K562 (cell line): ENCODE measurements around the gene PLK5. TPM values are rescaled to one million over a fixed set of nuclear protein-coding genes. Genes with fewer than 3 reads are reported as not detected.

Experiments
- FOXM1 ChIP-seq, 2 experiments: fragments of 450-650 bp in 1 of 2; sonication (generic) in 1 of 2; formaldehyde crosslinking in 1 of 2; IDR thresholded peaks; 2 replicates each; pipeline versions ENCODE4 v1.6.1 to v1.9.0; 2017 to 2022; ENCODE audit warnings: low read depth in 2 of 2, mild to moderate bottlenecking in 2 of 2, missing genetic modification reagents in 1 of 2, moderate library complexity in 1 of 2
- GTF2A2 ChIP-seq: IDR thresholded peaks from 2 replicates; pipeline ENCODE4 v1.6.1; 2016; ENCODE audit warnings: mild to moderate bottlenecking, missing genetic modification characterization, missing compliant biosample characterization
- HNRNPL ChIP-seq: fragments of 200-400 bp; formaldehyde crosslinking; IDR thresholded peaks from 2 replicates; pipeline ENCODE4 v1.6.1; 2017; ENCODE audit warnings: low read depth, mild to moderate bottlenecking, low read length
- RBM14 ChIP-seq: fragments of 200-400 bp; formaldehyde crosslinking; IDR thresholded peaks from 2 replicates; pipeline ENCODE4 v1.6.1; 2018; ENCODE audit warnings: low read depth, mild to moderate bottlenecking, low read length, moderate library complexity, borderline replicate concordance; ENCODE audit not compliant: insufficient read depth
- RBM34 ChIP-seq: fragments of 200-400 bp; formaldehyde crosslinking; IDR thresholded peaks from 2 replicates; pipeline ENCODE4 v1.6.1; 2018; ENCODE audit warnings: low read length, borderline replicate concordance; ENCODE audit not compliant: insufficient read depth
- ZNF780A ChIP-seq: fragments of 250-450 bp; sonication (Bioruptor Pico); IDR thresholded peaks from 2 replicates; pipeline ENCODE4 v1.5.0; 2021; ENCODE audit warnings: mild to moderate bottlenecking
- polyA plus RNA-seq, 8 experiments: library from polyadenylated mRNA; depleted of rRNA in 4 of 8; stranded (reverse) in 5 of 8; unstranded in 3 of 8; fragments of >200 nt; fragmentation: Nextera tagmentation in 2 of 8; fragmentation: Illumina TruSeq in 1 of 8; extraction: Ambion mirVana in 2 of 8; extraction: Trizol in 1 of 8; gene quantifications; 2 replicates each; pipeline versions ENCODE4 v1.2.1 to v1.2.3, GENCODE V29; 2011 to 2014; ENCODE audit warnings: inconsistent platforms in 1 of 8, missing spikeins in 1 of 8
- total RNA-seq, 7 experiments: library from RNA; depleted of rRNA in 6 of 7; stranded (reverse); fragments of >200 nt in 6 of 7; fragmentation: Illumina TruSeq in 2 of 7; extraction: Trizol in 2 of 7; gene quantifications; 2 replicates each; pipeline versions ENCODE4 v1.2.1 to v1.2.3, GENCODE V29; 2011 to 2021; ENCODE audit warnings: low replicate concordance in 1 of 7
- TF ChIP-seq, protein P1 (sequence below), 2 experiments: fragments of 450-650 bp; formaldehyde crosslinking in 1 of 2; IDR thresholded peaks; 2 replicates each; pipeline versions ENCODE4 v1.4.0 to v1.6.1; 2014 to 2020; ENCODE audit warnings: mild to moderate bottlenecking in 2 of 2, borderline replicate concordance in 1 of 2, low read depth in 1 of 2
- TF ChIP-seq, protein P2 (sequence below): fragments of 450-650 bp; IDR thresholded peaks from 2 replicates; pipeline ENCODE4 v1.6.1; 2016; ENCODE audit warnings: low read depth

The PLK5 gene
- total and polyA plus RNA-seq, 9 of the 15 experiments (the other 6 are each of a cell fraction or from before 2014, with no cell fraction given) = 0.04 to 0.23 (median 0.11) TPM; not detected in 5

DNA sequence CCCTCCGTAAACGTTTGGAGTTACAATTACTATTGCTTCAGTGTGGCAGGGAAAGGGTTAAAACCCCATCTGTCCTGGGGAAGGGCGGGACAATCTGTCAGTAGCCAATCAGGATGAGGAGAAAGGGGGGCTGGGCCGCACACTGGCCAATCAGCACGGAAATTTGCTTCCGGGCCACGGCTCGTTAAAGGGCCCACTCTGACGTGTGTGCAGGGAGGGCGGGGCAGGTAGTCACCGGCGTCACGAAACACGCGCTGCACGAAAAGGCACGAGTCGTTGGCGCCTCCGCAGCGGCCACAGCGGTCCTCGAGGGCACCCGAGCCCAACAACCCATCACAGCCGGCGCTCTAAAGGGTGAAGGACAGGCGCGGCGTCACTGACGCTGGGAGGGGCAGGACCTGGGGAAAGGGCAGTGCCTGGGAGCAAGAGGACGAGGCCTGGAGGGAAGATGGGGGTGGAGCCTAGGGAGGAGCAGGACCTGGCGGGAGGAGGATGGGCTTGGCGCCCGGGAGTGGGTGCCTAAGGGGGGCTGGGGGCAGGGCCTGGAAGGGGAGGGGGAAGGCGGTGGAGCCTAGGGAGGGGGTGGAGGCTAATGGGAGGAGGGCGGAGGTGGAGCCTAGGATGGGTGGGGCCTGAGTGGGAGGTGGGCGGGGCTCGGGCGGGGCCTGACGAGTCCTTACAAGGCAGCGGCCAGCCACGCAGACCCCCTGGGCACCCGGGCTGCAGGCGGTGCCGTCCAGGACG, 15.9 kb upstream of the PLK5 start (continued):
- TF ChIP-seq, protein P1, sequence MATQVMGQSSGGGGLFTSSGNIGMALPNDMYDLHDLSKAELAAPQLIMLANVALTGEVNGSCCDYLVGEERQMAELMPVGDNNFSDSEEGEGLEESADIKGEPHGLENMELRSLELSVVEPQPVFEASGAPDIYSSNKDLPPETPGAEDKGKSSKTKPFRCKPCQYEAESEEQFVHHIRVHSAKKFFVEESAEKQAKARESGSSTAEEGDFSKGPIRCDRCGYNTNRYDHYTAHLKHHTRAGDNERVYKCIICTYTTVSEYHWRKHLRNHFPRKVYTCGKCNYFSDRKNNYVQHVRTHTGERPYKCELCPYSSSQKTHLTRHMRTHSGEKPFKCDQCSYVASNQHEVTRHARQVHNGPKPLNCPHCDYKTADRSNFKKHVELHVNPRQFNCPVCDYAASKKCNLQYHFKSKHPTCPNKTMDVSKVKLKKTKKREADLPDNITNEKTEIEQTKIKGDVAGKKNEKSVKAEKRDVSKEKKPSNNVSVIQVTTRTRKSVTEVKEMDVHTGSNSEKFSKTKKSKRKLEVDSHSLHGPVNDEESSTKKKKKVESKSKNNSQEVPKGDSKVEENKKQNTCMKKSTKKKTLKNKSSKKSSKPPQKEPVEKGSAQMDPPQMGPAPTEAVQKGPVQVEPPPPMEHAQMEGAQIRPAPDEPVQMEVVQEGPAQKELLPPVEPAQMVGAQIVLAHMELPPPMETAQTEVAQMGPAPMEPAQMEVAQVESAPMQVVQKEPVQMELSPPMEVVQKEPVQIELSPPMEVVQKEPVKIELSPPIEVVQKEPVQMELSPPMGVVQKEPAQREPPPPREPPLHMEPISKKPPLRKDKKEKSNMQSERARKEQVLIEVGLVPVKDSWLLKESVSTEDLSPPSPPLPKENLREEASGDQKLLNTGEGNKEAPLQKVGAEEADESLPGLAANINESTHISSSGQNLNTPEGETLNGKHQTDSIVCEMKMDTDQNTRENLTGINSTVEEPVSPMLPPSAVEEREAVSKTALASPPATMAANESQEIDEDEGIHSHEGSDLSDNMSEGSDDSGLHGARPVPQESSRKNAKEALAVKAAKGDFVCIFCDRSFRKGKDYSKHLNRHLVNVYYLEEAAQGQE (IDR thresholded peaks at IDR 0.05; ENCODE audit: borderline replicate concordance) = no peak
- TF ChIP-seq, protein P1 (CRISPR knock-in tag; IDR thresholded peaks at IDR 0.05; ENCODE audit: low read depth) = no peak
- TF ChIP-seq FOXM1 (IDR thresholded peaks at IDR 0.05; ENCODE audit: low read depth) = peak; percentile 98
- TF ChIP-seq FOXM1 (CRISPR knock-in tag; IDR thresholded peaks at IDR 0.05; ENCODE audit: low read depth) = no peak; the same call in 1 of the 2 replicates
- no peak for TF ChIP-seq HNRNPL
- TF ChIP-seq ZNF780A = no peak
- no peak for TF ChIP-seq RBM14
- no peak for TF ChIP-seq RBM34
- no peak for TF ChIP-seq GTF2A2
- TF ChIP-seq, protein P2, sequence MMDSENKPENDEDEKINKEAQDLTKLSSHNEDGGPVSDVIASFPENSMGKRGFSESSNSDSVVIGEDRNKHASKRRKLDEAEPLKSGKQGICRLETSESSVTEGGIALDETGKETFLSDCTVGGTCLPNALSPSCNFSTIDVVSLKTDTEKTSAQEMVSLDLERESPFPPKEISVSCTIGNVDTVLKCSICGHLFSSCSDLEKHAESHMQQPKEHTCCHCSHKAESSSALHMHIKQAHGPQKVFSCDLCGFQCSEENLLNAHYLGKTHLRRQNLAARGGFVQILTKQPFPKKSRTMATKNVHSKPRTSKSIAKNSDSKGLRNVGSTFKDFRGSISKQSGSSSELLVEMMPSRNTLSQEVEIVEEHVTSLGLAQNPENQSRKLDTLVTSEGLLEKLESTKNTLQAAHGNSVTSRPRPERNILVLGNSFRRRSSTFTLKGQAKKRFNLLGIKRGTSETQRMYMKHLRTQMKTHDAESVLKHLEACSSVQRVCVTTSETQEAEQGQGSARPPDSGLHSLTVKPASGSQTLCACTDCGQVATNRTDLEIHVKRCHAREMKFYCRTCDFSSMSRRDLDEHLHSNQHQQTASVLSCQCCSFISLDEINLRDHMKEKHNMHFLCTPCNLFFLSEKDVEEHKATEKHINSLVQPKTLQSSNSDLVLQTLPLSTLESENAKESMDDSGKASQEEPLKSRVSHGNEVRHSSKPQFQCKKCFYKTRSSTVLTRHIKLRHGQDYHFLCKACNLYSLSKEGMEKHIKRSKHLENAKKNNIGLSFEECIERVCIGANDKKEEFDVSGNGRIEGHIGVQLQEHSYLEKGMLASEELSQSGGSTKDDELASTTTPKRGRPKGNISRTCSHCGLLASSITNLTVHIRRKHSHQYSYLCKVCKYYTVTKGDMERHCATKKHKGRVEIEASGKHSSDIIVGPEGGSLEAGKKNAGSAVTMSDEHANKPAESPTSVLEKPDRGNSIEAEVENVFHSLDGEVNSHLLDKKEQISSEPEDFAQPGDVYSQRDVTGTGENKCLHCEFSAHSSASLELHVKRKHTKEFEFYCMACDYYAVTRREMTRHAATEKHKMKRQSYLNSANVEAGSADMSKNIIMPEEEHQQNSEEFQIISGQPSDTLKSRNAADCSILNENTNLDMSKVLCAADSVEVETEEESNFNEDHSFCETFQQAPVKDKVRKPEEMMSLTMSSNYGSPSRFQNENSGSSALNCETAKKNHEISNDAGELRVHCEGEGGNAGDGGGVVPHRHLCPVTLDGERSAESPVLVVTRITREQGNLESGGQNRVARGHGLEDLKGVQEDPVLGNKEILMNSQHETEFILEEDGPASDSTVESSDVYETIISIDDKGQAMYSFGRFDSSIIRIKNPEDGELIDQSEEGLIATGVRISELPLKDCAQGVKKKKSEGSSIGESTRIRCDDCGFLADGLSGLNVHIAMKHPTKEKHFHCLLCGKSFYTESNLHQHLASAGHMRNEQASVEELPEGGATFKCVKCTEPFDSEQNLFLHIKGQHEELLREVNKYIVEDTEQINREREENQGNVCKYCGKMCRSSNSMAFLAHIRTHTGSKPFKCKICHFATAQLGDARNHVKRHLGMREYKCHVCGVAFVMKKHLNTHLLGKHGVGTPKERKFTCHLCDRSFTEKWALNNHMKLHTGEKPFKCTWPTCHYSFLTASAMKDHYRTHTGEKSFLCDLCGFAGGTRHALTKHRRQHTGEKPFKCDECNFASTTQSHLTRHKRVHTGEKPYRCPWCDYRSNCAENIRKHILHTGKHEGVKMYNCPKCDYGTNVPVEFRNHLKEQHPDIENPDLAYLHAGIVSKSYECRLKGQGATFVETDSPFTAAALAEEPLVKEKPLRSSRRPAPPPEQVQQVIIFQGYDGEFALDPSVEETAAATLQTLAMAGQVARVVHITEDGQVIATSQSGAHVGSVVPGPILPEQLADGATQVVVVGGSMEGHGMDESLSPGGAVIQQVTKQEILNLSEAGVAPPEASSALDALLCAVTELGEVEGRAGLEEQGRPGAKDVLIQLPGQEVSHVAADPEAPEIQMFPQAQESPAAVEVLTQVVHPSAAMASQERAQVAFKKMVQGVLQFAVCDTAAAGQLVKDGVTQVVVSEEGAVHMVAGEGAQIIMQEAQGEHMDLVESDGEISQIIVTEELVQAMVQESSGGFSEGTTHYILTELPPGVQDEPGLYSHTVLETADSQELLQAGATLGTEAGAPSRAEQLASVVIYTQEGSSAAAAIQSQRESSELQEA = no peak
